WERI-Rb-1 (cell line): ENCODE data around the gene GPR173.
A peak's percentile ranks its signal among the peaks of the same experiment; 100 is the strongest.

Source experiments
- DNase-seq: peaks from one replicate; pipeline ENCODE4 v3.0.0-alpha.2; 2020
- H3K27ac ChIP-seq: fragments of 250-450 bp; sonication (Bioruptor Pico); 2 replicates; pipeline ENCODE4 v1.5.1; 2020; ENCODE audit warnings: mild to moderate bottlenecking, moderate library complexity
- H3K27me3 ChIP-seq: fragments of 250-450 bp; sonication (Bioruptor Pico); 2 replicates; pipeline ENCODE4 v1.5.1; 2021; ENCODE audit warnings: mild to moderate bottlenecking, low read depth, moderate library complexity; ENCODE audit not compliant: insufficient read depth, severe bottlenecking
- H3K36me3 ChIP-seq: fragments of 250-450 bp; sonication (Bioruptor Pico); 2 replicates; pipeline ENCODE4 v1.5.1; 2020; ENCODE audit warnings: mild to moderate bottlenecking, moderate library complexity
- H3K4me3 ChIP-seq: 2 replicates; pipeline ENCODE4 v1.5.1; 2011; ENCODE audit warnings: low read depth, mild to moderate bottlenecking, control low read depth, low read length
- H3K9me3 ChIP-seq: fragments of 250-450 bp; sonication (Bioruptor Pico); 2 replicates; pipeline ENCODE4 v1.5.1; 2021; ENCODE audit warnings: mild to moderate bottlenecking, moderate library complexity; ENCODE audit not compliant: severe bottlenecking
- TF ChIP-seq, protein P1 (sequence below): IDR thresholded peaks from 2 replicates; pipeline ENCODE4 v1.5.1; 2011; ENCODE audit warnings: low read depth, mild to moderate bottlenecking, control low read depth, inconsistent platforms, low read length

GPR173 gene, protein sequence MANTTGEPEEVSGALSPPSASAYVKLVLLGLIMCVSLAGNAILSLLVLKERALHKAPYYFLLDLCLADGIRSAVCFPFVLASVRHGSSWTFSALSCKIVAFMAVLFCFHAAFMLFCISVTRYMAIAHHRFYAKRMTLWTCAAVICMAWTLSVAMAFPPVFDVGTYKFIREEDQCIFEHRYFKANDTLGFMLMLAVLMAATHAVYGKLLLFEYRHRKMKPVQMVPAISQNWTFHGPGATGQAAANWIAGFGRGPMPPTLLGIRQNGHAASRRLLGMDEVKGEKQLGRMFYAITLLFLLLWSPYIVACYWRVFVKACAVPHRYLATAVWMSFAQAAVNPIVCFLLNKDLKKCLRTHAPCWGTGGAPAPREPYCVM

DNA sequence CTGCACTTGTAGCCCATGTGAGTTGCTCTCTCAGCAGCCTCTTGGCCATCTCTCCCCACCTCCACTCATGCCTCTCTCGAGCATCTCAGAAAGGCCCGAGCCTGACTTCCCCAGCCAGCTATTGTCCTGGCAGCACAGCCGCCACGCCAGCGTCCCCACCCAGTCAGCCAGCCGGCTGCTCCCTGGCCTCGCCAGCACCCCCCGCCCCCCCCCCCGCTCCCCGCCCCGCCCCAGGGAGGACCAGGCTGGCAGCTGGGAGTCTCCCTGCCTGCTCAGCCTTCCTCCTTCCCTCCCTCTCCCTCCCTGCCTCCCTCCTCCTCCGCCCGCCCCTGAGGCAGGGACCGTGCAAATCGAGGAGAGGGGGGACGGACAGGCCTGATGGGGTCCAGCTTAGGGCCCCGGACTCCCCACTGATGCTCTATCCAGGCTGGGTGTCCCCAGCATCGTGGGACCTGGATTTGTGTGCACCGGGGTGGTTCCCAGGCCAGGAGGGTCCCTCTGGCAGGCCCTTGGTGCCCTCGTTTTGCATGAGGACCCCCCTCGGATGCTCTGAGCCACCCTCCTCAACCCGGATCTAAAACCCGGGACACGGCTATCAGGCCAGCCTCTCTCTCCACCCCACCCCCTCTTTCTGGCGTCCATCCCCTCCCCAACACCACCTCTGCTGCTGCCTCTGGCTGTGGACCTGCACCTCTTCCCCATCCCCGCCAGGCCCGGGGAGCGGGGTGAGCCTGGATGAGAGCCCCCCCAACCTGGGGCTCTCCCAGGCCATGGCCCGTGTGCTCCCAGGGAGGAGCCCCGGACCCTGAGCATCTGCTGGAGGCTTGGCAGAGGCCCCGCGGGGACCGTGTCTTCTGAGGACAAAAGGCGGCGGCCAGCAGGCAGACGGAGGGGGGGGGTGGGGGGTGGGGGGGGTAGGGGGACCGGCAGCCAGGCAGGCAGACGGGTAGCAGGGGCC lies at the start of gene GPR173:
Gene GPR173, plus strand, starts transcription at position 621 of the 958 bp plus-strand sequence. CDS start 27,833 bp downstream, outside the sequence.
- Histone ChIP-seq H3K4me3 (peak within 1 kb of the TSS; percentile 51), H3K27me3 (peaks cover 12% of the 10 kb centered on the region), H3K36me3 (no peaks in the 10 kb centered on the region), H3K27ac (peak within 1 kb of the TSS; percentile 88), H3K9me3 (no peaks in the 10 kb centered on the region)
- TF ChIP-seq, protein P1, sequence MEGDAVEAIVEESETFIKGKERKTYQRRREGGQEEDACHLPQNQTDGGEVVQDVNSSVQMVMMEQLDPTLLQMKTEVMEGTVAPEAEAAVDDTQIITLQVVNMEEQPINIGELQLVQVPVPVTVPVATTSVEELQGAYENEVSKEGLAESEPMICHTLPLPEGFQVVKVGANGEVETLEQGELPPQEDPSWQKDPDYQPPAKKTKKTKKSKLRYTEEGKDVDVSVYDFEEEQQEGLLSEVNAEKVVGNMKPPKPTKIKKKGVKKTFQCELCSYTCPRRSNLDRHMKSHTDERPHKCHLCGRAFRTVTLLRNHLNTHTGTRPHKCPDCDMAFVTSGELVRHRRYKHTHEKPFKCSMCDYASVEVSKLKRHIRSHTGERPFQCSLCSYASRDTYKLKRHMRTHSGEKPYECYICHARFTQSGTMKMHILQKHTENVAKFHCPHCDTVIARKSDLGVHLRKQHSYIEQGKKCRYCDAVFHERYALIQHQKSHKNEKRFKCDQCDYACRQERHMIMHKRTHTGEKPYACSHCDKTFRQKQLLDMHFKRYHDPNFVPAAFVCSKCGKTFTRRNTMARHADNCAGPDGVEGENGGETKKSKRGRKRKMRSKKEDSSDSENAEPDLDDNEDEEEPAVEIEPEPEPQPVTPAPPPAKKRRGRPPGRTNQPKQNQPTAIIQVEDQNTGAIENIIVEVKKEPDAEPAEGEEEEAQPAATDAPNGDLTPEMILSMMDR = no peak
- DNase-seq = peak; percentile 67

DNA sequence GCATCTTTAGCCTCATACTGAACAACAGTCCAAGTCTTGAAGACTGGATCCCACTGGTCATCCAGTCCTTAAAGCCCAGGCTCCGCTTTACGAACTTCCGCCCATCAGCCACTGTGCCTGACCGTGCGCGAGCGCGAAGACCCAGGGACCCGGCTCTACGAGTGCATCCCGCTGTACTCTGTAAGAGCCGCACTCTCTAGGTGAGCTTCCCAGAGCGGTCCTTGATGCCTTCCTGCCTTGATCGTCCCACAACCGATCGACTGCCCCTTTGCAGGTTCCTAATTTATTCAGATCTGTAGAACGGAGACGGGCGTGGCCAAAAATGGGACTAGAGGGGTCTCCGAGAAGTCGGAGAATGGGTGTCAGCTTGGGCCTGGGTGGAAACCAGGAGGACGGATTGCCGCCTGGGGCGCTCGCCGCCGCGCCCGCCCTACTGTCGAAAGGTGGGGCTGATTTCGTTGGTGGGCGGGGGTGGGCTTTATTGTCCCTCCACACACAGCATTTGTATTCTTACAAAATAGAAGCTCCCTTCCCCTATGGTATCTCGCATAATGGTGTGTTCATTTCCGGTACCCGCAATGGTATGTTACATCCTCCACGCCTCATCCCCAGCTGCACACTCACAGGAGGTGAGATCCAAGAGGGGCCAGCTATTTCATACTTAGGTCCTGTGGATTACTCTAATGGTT lies 48.0 kb upstream of the GPR173 start:
- H3K4me3 ChIP-seq = no peak overlapping the region
- DNase-seq = no peak
- H3K9me3 ChIP-seq = no peaks in the 10 kb centered on the region
- no peak overlapping the region for H3K27ac ChIP-seq
- TF ChIP-seq, protein P1 = no peak
- no peaks in the 10 kb centered on the region for H3K36me3 ChIP-seq
- H3K27me3 ChIP-seq = peaks cover 60% of the 10 kb centered on the region

DNA sequence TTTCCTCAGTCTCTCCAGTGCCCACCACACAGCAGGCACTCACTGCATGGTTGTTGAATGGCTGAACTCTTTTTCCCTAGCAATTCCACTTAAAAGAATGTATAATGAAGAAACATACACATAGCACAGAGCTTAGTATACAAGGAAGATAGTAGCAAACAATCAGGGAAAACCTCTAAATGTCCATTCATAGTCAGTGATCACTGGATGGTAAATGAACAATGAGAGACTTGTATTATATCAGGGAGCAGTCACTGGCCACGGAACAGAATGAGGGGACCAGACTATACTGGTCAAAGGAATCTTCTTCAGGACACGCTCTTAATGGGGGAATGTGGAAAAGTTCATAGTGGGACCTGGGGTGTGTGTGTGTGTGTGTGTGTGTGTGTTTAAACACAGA lies 46.6 kb upstream of the GPR173 start:
- Histone ChIP-seq H3K9me3 (no peaks in the 10 kb centered on the region), H3K27ac (no peak overlapping the region), H3K4me3 (no peak overlapping the region), H3K27me3 (peaks cover 57% of the 10 kb centered on the region), H3K36me3 (no peaks in the 10 kb centered on the region)
- TF ChIP-seq, protein P1 = no peak
- DNase-seq = no peak

DNA sequence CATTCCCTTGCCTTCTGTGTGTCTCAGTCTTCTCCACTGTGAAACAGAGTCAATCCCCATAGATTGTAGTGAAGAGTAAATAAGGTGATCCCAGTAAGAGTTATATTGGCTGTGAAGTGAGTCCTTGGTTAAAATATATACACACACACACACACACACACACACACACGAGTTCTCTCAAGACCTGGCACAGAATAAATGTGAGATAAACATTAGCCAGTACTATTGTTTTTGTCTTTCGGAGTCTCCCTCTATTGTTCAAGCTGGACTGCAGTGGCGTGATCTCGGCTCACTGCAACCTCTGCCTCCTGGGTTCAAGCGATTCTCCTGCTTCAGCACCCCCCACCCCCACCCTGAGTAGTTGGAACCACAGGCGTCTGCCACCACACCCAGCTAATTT lies 45.5 kb upstream of the GPR173 start:
- DNase-seq = no peak
- TF ChIP-seq, protein P1 = no peak
- Histone ChIP-seq H3K27ac (no peak overlapping the region), H3K36me3 (no peaks in the 10 kb centered on the region), H3K27me3 (peaks cover 58% of the 10 kb centered on the region), H3K4me3 (no peak overlapping the region), H3K9me3 (peaks cover 3% of the 10 kb centered on the region)

DNA sequence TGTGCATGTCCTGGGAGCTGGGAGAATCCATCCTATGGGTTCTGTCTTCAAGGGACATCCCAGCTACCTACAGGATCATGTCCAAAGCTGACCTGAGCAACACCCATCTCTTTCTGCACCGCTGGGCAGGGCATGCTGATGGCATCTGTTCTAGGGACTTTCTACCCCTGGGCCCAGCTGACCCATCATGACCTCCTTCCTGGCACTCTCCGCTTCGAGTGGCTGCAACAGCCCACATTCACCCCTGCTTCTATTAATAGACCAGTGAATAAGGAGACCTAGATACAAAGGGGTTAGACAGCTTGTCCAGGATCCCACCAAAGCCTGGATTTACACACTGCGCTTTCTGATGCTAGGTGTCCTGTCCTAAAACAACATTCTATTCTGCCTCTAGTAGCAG lies 44.6 kb upstream of the GPR173 start:
- no peak overlapping the region for H3K4me3 ChIP-seq
- peaks cover 3% of the 10 kb centered on the region for H3K9me3 ChIP-seq
- H3K27me3 ChIP-seq = peaks cover 52% of the 10 kb centered on the region
- DNase-seq = no peak
- no peaks in the 10 kb centered on the region for H3K36me3 ChIP-seq
- H3K27ac ChIP-seq = no peak overlapping the region
- TF ChIP-seq, protein P1 = no peak
